SJSA1 (cell line): ENCODE results near the gene DCN. TPM values are rescaled to one million over a fixed set of nuclear protein-coding genes. Genes with fewer than 3 reads are reported as not detected.

ENCODE experiments used
- DNase-seq, 2 experiments: peaks; one replicate each; pipeline ENCODE4 v3.0.0-alpha.2; 2015 to 2020; ENCODE audit warnings: low spot score in 2 of 2, low read depth in 1 of 2
- H3K27ac ChIP-seq: fragments of 250-450 bp; sonication (Bioruptor Pico); 2 replicates; pipeline ENCODE4 v1.5.1; 2020; ENCODE audit warnings: mild to moderate bottlenecking, moderate library complexity
- H3K27me3 ChIP-seq: fragments of 250-450 bp; sonication (Bioruptor Pico); replicated peaks from 2 replicates; pipeline ENCODE4 v1.5.1; 2020; ENCODE audit warnings: mild to moderate bottlenecking, moderate library complexity
- H3K36me3 ChIP-seq: fragments of 250-450 bp; sonication (Bioruptor Pico); 2 replicates; pipeline ENCODE4 v1.5.1; 2020; ENCODE audit warnings: mild to moderate bottlenecking
- H3K4me1 ChIP-seq: fragments of 250-450 bp; sonication (Bioruptor Pico); replicated peaks from 2 replicates; pipeline ENCODE4 v1.6.1; 2021; ENCODE audit warnings: mild to moderate bottlenecking
- H3K4me3 ChIP-seq: fragments of 250-450 bp; sonication (Bioruptor Pico); 2 replicates; pipeline ENCODE4 v1.5.1; 2020; ENCODE audit warnings: mild to moderate bottlenecking
- H3K9me3 ChIP-seq: fragments of 250-450 bp; sonication (Bioruptor Pico); replicated peaks from 2 replicates; pipeline ENCODE4 v1.5.1; 2020; ENCODE audit warnings: mild to moderate bottlenecking
- total RNA-seq: library from RNA; depleted of rRNA; stranded (reverse); fragments of >200 nt; shearing (Covaris generic); gene quantifications from 2 replicates; pipeline ENCODE4 v1.2.3, GENCODE V29; 2014

DCN gene
- total RNA-seq, 1 experiment from 2014 or later: 71.4 TPM

- no peaks in the 10 kb centered on the region for H3K9me3 ChIP-seq
- no peak overlapping the region for H3K27ac ChIP-seq
- H3K27me3 ChIP-seq: no peaks in the 10 kb centered on the region
- peaks cover 44% of the 10 kb centered on the region for H3K4me1 ChIP-seq
- no peak for DNase-seq
- no peak overlapping the region for H3K4me3 ChIP-seq
- H3K36me3 ChIP-seq: no peaks in the 10 kb centered on the region
These were observed 3.3 kb downstream of the DCN start for GRCh38 chr12:91179315-91179714.

GRCh38 chr12:91178781-91179180 is 3.8 kb downstream of the DCN start:
- Histone ChIP-seq H3K36me3 (no peaks in the 10 kb centered on the region), H3K27me3 (no peaks in the 10 kb centered on the region), H3K4me1 (peaks cover 42% of the 10 kb centered on the region), H3K4me3 (no peak overlapping the region), H3K27ac (no peak overlapping the region), H3K9me3 (no peaks in the 10 kb centered on the region)
- DNase-seq: no peak

- DNase-seq: peak in 1 of 2 experiments; percentile 60
- Histone ChIP-seq H3K27ac (peak overlapping the region; percentile 13; the same call in 1 of the 2 replicates), H3K4me1 (peaks cover 36% of the 10 kb centered on the region), H3K4me3 (no peak overlapping the region), H3K9me3 (no peaks in the 10 kb centered on the region), H3K36me3 (no peaks in the 10 kb centered on the region), H3K27me3 (no peaks in the 10 kb centered on the region)
These were observed 4.5 kb downstream of the DCN start for GRCh38 chr12:91178139-91178561.

- no peak overlapping the region for H3K4me3 ChIP-seq
- H3K36me3 ChIP-seq: no peaks in the 10 kb centered on the region
- no peak overlapping the region for H3K27ac ChIP-seq
- H3K27me3 ChIP-seq: no peaks in the 10 kb centered on the region
- peaks cover 29% of the 10 kb centered on the region for H3K4me1 ChIP-seq
- no peaks in the 10 kb centered on the region for H3K9me3 ChIP-seq
- DNase-seq: no peak
These were observed 5.2 kb downstream of the DCN start for GRCh38 chr12:91177381-91177780.

GRCh38 chr12:91176915-91177314 is 5.7 kb downstream of the DCN start:
- no peaks in the 10 kb centered on the region for H3K9me3 ChIP-seq
- no peaks in the 10 kb centered on the region for H3K36me3 ChIP-seq
- peaks cover 27% of the 10 kb centered on the region for H3K4me1 ChIP-seq
- H3K27ac ChIP-seq: no peak overlapping the region
- no peak for DNase-seq
- no peaks in the 10 kb centered on the region for H3K27me3 ChIP-seq
- no peak overlapping the region for H3K4me3 ChIP-seq

- Histone ChIP-seq H3K27ac (no peak overlapping the region), H3K4me3 (no peak overlapping the region), H3K36me3 (no peaks in the 10 kb centered on the region), H3K27me3 (no peaks in the 10 kb centered on the region), H3K9me3 (no peaks in the 10 kb centered on the region), H3K4me1 (peaks cover 23% of the 10 kb centered on the region)
- no peak for DNase-seq
These were observed 6.3 kb downstream of the DCN start for GRCh38 chr12:91176358-91176757.

- no peak for DNase-seq
- Histone ChIP-seq H3K4me3 (no peak overlapping the region), H3K27ac (no peak overlapping the region), H3K36me3 (no peaks in the 10 kb centered on the region), H3K9me3 (no peaks in the 10 kb centered on the region), H3K27me3 (no peaks in the 10 kb centered on the region), H3K4me1 (peaks cover under 1% of the 10 kb centered on the region)
These were observed 9.5 kb downstream of the DCN start for GRCh38 chr12:91173124-91173523.

- H3K9me3 ChIP-seq: no peaks in the 10 kb centered on the region
- no peak overlapping the region for H3K4me3 ChIP-seq
- H3K36me3 ChIP-seq: no peaks in the 10 kb centered on the region
- no peaks in the 10 kb centered on the region for H3K4me1 ChIP-seq
- DNase-seq: no peak
- H3K27ac ChIP-seq: no peak overlapping the region
- H3K27me3 ChIP-seq: no peaks in the 10 kb centered on the region
These were observed 10.5 kb downstream of the DCN start for GRCh38 chr12:91172096-91172495.

- Histone ChIP-seq H3K4me3 (no peak overlapping the region), H3K36me3 (no peaks in the 10 kb centered on the region), H3K27ac (no peak overlapping the region), H3K9me3 (no peaks in the 10 kb centered on the region), H3K4me1 (no peaks in the 10 kb centered on the region), H3K27me3 (no peaks in the 10 kb centered on the region)
- DNase-seq: no peak
These were observed 11.1 kb downstream of the DCN start for GRCh38 chr12:91171476-91171875.

GRCh38 chr12:91163116-91163515 is 19.5 kb downstream of the DCN start:
- Histone ChIP-seq H3K4me3 (no peak overlapping the region), H3K27ac (no peak overlapping the region), H3K27me3 (no peaks in the 10 kb centered on the region), H3K9me3 (no peaks in the 10 kb centered on the region), H3K4me1 (no peaks in the 10 kb centered on the region), H3K36me3 (no peaks in the 10 kb centered on the region)
- DNase-seq: no peak

GRCh38 chr12:91161009-91161408 is 21.6 kb downstream of the DCN start:
- no peaks in the 10 kb centered on the region for H3K27me3 ChIP-seq
- DNase-seq: no peak
- H3K27ac ChIP-seq: no peak overlapping the region
- no peaks in the 10 kb centered on the region for H3K9me3 ChIP-seq
- no peaks in the 10 kb centered on the region for H3K36me3 ChIP-seq
- peaks cover 1% of the 10 kb centered on the region; the same call in 1 of the 2 replicates for H3K4me1 ChIP-seq
- no peak overlapping the region for H3K4me3 ChIP-seq

GRCh38 chr12:91155990-91156389 is 26.6 kb downstream of the DCN start:
- Histone ChIP-seq H3K36me3 (no peaks in the 10 kb centered on the region), H3K27me3 (no peaks in the 10 kb centered on the region), H3K4me1 (peaks cover 6% of the 10 kb centered on the region; the same call in 1 of the 2 replicates), H3K4me3 (no peak overlapping the region), H3K9me3 (no peaks in the 10 kb centered on the region), H3K27ac (no peak overlapping the region)
- peak in 1 of 2 experiments; percentile 36 for DNase-seq

- no peaks in the 10 kb centered on the region for H3K9me3 ChIP-seq
- H3K27me3 ChIP-seq: no peaks in the 10 kb centered on the region
- peaks cover 6% of the 10 kb centered on the region; the same call in 1 of the 2 replicates for H3K4me1 ChIP-seq
- H3K36me3 ChIP-seq: no peaks in the 10 kb centered on the region
- no peak overlapping the region for H3K27ac ChIP-seq
- DNase-seq: no peak
- no peak overlapping the region for H3K4me3 ChIP-seq
These were observed 28.5 kb downstream of the DCN start for GRCh38 chr12:91154131-91154530.

- peaks cover 28% of the 10 kb centered on the region for H3K4me1 ChIP-seq
- no peak overlapping the region for H3K27ac ChIP-seq
- DNase-seq: no peak
These were observed 38.6 kb downstream of the DCN start for GRCh38 chr12:91144053-91144452.

GRCh38 chr12:91143206-91143605 is 39.4 kb downstream of the DCN start:
- H3K27me3 ChIP-seq: no peaks in the 10 kb centered on the region
- no peak for DNase-seq
- no peak overlapping the region for H3K4me3 ChIP-seq
- H3K27ac ChIP-seq: no peak overlapping the region
- H3K36me3 ChIP-seq: no peaks in the 10 kb centered on the region
- peaks cover 36% of the 10 kb centered on the region for H3K4me1 ChIP-seq
- no peaks in the 10 kb centered on the region for H3K9me3 ChIP-seq

More at GRCh38 chr12:91144053-91144452, 38.6 kb downstream of the DCN start:
- no peaks in the 10 kb centered on the region for H3K9me3 ChIP-seq
- H3K36me3 ChIP-seq: no peaks in the 10 kb centered on the region
- no peaks in the 10 kb centered on the region for H3K27me3 ChIP-seq
- no peak overlapping the region for H3K4me3 ChIP-seq
